Measurements from ENCODE around the gene TNFRSF1B.

TNFRSF1B gene

GRCh38 chr1:12158357-12159092, 8.3 kb upstream of the TNFRSF1B start:
- DNase-seq, result no peak

GRCh38 chr1:12159816-12160215, 7.0 kb upstream of the TNFRSF1B start:
- no peak for DNase-seq

GRCh38 chr1:12161324-12161661, 5.5 kb upstream of the TNFRSF1B start:
- DNase-seq, result no peak

GRCh38 chr1:12161662-12162458, 4.9 kb upstream of the TNFRSF1B start:
- peak; percentile 87 for DNase-seq

GRCh38 chr1:12162459-12163137, 4.2 kb upstream of the TNFRSF1B start:
- DNase-seq, result no peak

- DNase-seq, result no peak
Measured at GRCh38 chr1:12163210-12163609, 3.6 kb upstream of the TNFRSF1B start.

GRCh38 chr1:12164210-12164609, 2.6 kb upstream of the TNFRSF1B start:
- no peak for DNase-seq

- no peak for DNase-seq
Measured at GRCh38 chr1:12165342-12165741, 1.4 kb upstream of the TNFRSF1B start.

- DNase-seq, result no peak
Measured at GRCh38 chr1:12167493-12168429, 970 bp downstream of the TNFRSF1B start.

- no peak for DNase-seq
Measured at GRCh38 chr1:12168451-12169160, 1.8 kb downstream of the TNFRSF1B start.

- DNase-seq, result no peak
Measured at GRCh38 chr1:12169442-12170135, 2.8 kb downstream of the TNFRSF1B start.

- no peak for DNase-seq
Measured at GRCh38 chr1:12170263-12170671, 3.5 kb downstream of the TNFRSF1B start.

- peak; percentile 38 for DNase-seq
Measured at GRCh38 chr1:12171206-12172041, 4.6 kb downstream of the TNFRSF1B start.

- DNase-seq, result peak; percentile 25
Measured at GRCh38 chr1:12172042-12172851, 5.5 kb downstream of the TNFRSF1B start.

GRCh38 chr1:12173041-12173509, 6.3 kb downstream of the TNFRSF1B start:
- no peak for DNase-seq

GRCh38 chr1:12173631-12174121, 6.9 kb downstream of the TNFRSF1B start:
- DNase-seq, result peak; percentile 86

GRCh38 chr1:12174924-12175810, 8.4 kb downstream of the TNFRSF1B start:
- no peak for DNase-seq

Measured in stimulated activated CD4-positive, alpha-beta T cell treated with anti-CD3 and anti-CD28 coated beads, Interleukin-1b, Interleukin-23, amount 100 ng/mL, for 48 hours (primary cell).